ENCODE data around the gene MRPL41. TPM values are rescaled to one million over a fixed set of nuclear protein-coding genes. Genes with fewer than 3 reads are reported as not detected.
A peak's percentile ranks its signal among the peaks of the same experiment; 100 is the strongest.
"Not testable (repeated sequence)": the region's sequence is repeated elsewhere in the genome, so short reads cannot be mapped to it uniquely, and the experiment has no call there.

Gene MRPL41
- total RNA-seq, 4 donors from 2014 or later, result 46.5 to 65.1 (median 55.8) TPM

- peak; percentile 27 for ATAC-seq
- TF ChIP-seq EP300 (IDR thresholded peaks at IDR 0.05) (no peak), POLR2A (IDR thresholded peaks at IDR 0.05) (no peak), CTCF (IDR thresholded peaks at IDR 0.05) (no peak), POLR2AphosphoS5 (IDR thresholded peaks at IDR 0.05) (no peak)
- no peaks in the 10 kb centered on the region for H3K9me3 ChIP-seq
- no peaks in the 10 kb centered on the region for H3K27me3 ChIP-seq
- peaks cover 0 to 43% of the 10 kb centered on the region in 2 donors for H3K36me3 ChIP-seq
- peak overlapping the region; percentile 88 to 96 (median 92) for H3K27ac ChIP-seq
- H3K4me3 ChIP-seq, result peak overlapping the region; percentile 92 to 95
- 13 to 44% methylated on average over 4 to 5 of the region's 58 CpGs for WGBS, 2 donors (ENCODE audit: low coverage in 1 of 2)
- peaks cover 0 to 65% (median 9%) of the 10 kb centered on the region in 3 donors for H3K4me1 ChIP-seq
Observed at GRCh38 chr9:137552022-137552768, 516 bp downstream of the MRPL41 start.

- H3K36me3 ChIP-seq, result peaks cover 0 to 58% of the 10 kb centered on the region in 2 donors
- 74 to 89% methylated on average over 4 to 7 of the region's 10 CpGs for WGBS, 2 donors (ENCODE audit: low coverage in 1 of 2)
Observed at GRCh38 chr9:137553654-137554053, 2.0 kb downstream of the MRPL41 start.

GRCh38 chr9:137554349-137554748, 2.7 kb downstream of the MRPL41 start:
- Histone ChIP-seq H3K36me3 (peaks cover 0 to 61% of the 10 kb centered on the region in 2 donors), H3K4me3 (no peak overlapping the region), H3K27ac (no peak overlapping the region), H3K27me3 (no peaks in the 10 kb centered on the region), H3K4me1 (peaks cover 0 to 48% (median 9%) of the 10 kb centered on the region in 3 donors), H3K9me3 (no peaks in the 10 kb centered on the region)
- 89 to 100% methylated on average over 1 of the region's 1 CpG for WGBS, 2 donors (ENCODE audit: low coverage in 1 of 2)
- ATAC-seq, result no peak
- TF ChIP-seq EP300 (IDR thresholded peaks at IDR 0.05) (no peak), POLR2A (IDR thresholded peaks at IDR 0.05) (no peak), POLR2AphosphoS5 (IDR thresholded peaks at IDR 0.05) (no peak), CTCF (IDR thresholded peaks at IDR 0.05) (no peak)

More at GRCh38 chr9:137553654-137554053, 2.0 kb downstream of the MRPL41 start:
- not testable (repeated sequence) for H3K4me3 ChIP-seq, H3K9me3 ChIP-seq, H3K27me3 ChIP-seq, H3K27ac ChIP-seq, ATAC-seq
- H3K4me1 ChIP-seq, result peaks cover 0 to 55% (median 9%) of the 10 kb centered on the region in 3 donors

GRCh38 chr9:137555179-137555578, 3.5 kb downstream of the MRPL41 start:
- Histone ChIP-seq H3K4me1 (peaks cover 0 to 39% (median 4%) of the 10 kb centered on the region in 3 donors), H3K36me3 (peaks cover 0 to 70% of the 10 kb centered on the region in 2 donors), H3K9me3 (no peaks in the 10 kb centered on the region), H3K4me3 (no peak overlapping the region), H3K27me3 (no peaks in the 10 kb centered on the region), H3K27ac (peak overlapping the region in 1 of 4 donors; percentile 61)
- WGBS, 2 donors (ENCODE audit: low coverage in 1 of 2), result 92% methylated on average over 2 of the region's 10 CpGs; no CpG with 5 or more reads in 1 of the 2 donors
- TF ChIP-seq POLR2A (IDR thresholded peaks at IDR 0.05) (no peak), EP300 (IDR thresholded peaks at IDR 0.05) (no peak), CTCF (IDR thresholded peaks at IDR 0.05) (no peak), POLR2AphosphoS5 (IDR thresholded peaks at IDR 0.05) (no peak)
- no peak for ATAC-seq

- Histone ChIP-seq H3K4me1 (peaks cover 0 to 30% (median 4%) of the 10 kb centered on the region in 3 donors), H3K9me3 (no peaks in the 10 kb centered on the region), H3K4me3 (no peak overlapping the region), H3K27ac (peak overlapping the region in 3 of 4 donors; percentile 4 to 61 (median 55)), H3K36me3 (peaks cover 0 to 74% of the 10 kb centered on the region in 2 donors), H3K27me3 (no peaks in the 10 kb centered on the region)
- ATAC-seq, result no peak
- no peak for TF ChIP-seq POLR2AphosphoS5 (IDR thresholded peaks at IDR 0.05)
- no peak for TF ChIP-seq CTCF (IDR thresholded peaks at IDR 0.05)
- TF ChIP-seq POLR2A (IDR thresholded peaks at IDR 0.05), result no peak
- no peak for TF ChIP-seq EP300 (IDR thresholded peaks at IDR 0.05)
- WGBS, 2 donors (ENCODE audit: low coverage in 1 of 2), result 33 to 47% methylated on average over 5 to 7 of the region's 24 CpGs
Observed at GRCh38 chr9:137556069-137556838, 4.6 kb downstream of the MRPL41 start.

All from gastroesophageal sphincter (tissue), 4 donors.